GM19324 (cell line): ENCODE measurements around the gene ELAC1.
"Not testable (repeated sequence)": the region's sequence is repeated elsewhere in the genome, so short reads cannot be mapped to it uniquely, and the experiment has no call there.

Experiments used
- ATAC-seq: cut with Tn5 transposase; IDR thresholded peaks from one replicate; pipeline ENCODE4 v1.9.1; 2021; ENCODE audit warnings: mild to moderate bottlenecking, moderate library complexity; ENCODE audit not compliant: unreplicated experiment, low FRiP score

Gene ELAC1, protein sequence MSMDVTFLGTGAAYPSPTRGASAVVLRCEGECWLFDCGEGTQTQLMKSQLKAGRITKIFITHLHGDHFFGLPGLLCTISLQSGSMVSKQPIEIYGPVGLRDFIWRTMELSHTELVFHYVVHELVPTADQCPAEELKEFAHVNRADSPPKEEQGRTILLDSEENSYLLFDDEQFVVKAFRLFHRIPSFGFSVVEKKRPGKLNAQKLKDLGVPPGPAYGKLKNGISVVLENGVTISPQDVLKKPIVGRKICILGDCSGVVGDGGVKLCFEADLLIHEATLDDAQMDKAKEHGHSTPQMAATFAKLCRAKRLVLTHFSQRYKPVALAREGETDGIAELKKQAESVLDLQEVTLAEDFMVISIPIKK

GRCh38 chr18:50967714-50968661 is at the start of gene ELAC1:
ELAC1 (plus strand) TSS chr18:50968040; CDS start chr18:50974405, 6,365 bp downstream.
- ATAC-seq, result peak; percentile 97

GRCh38 chr18:50918153-50918552 is 49.7 kb upstream of the ELAC1 start:
- no peak for ATAC-seq

- no peak for ATAC-seq
These were observed 43.5 kb upstream of the ELAC1 start for GRCh38 chr18:50924372-50924771.

DNA sequence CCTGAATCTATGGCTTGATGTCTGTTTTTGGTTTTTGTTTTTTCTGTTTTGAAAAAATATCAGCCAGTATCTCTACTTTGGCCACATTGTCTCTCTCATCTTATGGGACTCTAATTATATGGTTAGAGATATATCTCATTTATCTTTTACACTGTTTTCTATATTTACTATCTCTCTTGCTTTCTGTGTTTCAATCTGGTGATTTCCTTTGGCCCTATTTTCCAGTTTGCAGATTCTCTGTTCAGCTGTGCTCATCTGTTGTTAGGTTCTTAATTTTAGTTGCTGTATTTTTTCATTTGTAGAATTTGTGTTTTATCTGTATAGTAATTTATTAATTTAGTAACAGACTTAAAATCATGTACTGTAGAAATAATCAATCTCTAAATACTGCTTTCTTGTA is 41.3 kb upstream of the ELAC1 start:
- no peak for ATAC-seq

- no peak for ATAC-seq
These were observed 39.3 kb upstream of the ELAC1 start for GRCh38 chr18:50928551-50928950.

- no peak for ATAC-seq
These were observed 34.2 kb upstream of the ELAC1 start for GRCh38 chr18:50933684-50934083.

DNA sequence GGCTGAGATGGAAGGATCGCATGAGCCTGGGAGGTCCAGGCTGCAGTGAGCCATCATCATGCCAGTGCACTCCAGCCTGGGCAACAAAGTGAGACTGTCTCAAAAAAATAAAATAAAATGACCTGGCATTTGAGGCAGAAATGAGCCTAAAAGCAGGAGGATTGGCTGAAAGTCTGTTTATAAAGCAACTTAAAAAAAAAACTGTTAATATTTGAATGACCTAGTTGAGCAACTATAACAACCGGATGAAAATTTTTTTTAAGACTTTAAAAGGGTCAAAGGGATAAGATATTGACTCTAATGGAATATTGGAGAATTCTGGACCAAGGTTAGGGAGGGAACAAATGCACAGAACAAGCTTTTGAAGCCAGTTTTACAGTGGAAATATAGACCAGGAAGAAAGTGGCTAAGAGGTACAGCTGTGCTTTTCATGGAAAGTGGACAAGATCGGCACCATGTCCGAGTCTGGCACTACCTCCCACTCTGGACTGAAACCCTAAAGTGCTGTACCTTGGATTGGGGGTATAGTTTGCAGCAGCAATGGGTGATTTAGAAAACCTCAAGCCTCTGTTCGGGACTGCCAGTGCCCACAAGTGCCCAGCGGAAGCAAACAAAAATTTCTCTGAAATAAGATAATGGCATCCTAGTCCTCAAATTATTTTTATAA is 33.2 kb upstream of the ELAC1 start:
- ATAC-seq, result no peak

DNA sequence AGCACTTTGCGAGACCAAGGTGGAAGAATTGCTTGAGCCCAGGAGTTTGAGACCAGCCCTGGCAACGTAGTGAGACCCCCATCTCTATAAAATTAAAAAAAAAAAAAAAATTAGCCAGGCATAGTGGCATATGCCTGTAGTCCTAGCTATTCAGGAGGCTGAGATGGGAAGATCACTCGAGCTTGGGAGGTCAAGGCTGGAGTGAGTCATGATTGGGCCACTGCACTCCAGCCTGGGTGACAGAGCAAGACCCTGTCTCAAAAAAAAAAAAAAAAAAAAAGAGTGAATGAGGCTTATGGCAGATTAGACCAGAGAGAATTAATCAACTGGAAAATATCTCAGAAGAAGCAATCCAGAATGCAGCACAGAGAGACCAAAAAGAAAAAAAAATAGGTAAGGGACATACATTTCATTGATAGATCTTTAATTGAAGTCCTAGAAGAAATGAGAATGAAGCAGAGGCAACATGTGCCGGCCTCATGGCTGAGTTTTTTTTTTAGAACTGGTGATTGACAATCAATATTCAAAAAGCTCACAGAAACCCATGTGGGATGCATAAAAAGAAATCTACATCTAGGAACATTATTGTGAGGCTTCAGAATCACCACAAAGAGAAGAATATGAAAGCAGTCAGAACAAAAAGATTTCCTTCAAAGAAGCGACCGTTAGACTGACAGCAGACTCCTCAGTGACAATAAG is 32.2 kb upstream of the ELAC1 start:
- no peak for ATAC-seq

DNA sequence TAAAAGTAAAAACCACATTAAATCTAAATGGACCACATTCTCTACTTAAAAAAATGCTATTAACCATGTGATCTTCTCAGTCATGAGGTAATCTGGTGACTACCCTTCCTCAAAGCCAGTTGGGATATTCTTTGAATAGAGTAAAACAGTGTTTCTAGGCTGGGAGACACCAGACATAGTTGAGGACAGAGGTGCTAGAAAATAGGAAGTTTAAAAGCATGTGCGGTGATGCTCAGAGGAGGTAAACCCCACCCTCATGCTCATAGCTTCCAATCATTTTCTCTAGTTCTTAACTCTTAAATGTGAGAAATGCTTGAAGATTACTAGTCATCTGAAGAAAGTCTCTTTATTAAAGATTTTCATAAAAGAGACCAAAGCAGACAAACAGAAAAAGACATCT is 30.7 kb upstream of the ELAC1 start:
- no peak for ATAC-seq

GRCh38 chr18:50938912-50939311 is 28.9 kb upstream of the ELAC1 start:
- ATAC-seq, result no peak

- ATAC-seq, result no peak
These were observed 23.5 kb upstream of the ELAC1 start for GRCh38 chr18:50944245-50944932.

GRCh38 chr18:50945918-50946317 is 21.9 kb upstream of the ELAC1 start:
- ATAC-seq, result not testable (repeated sequence)

DNA sequence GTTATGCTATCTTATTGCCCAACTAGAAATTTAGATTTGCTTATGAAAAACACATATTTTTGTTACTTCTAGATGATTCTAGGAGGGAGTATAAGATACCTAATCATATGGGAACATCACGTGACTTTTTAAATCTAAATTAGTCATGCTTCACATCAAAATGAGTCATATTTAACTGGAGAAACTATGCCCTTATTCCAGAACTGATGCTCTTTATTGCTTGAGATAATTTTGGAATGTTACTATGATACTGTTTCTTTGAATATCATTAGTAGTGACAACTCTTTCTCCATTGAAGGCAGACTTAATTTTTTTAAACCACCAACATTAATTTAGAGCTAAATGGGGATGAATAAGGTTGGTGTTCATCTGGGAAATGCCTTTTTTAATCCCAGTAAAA is 19.9 kb upstream of the ELAC1 start:
- ATAC-seq, result no peak

DNA sequence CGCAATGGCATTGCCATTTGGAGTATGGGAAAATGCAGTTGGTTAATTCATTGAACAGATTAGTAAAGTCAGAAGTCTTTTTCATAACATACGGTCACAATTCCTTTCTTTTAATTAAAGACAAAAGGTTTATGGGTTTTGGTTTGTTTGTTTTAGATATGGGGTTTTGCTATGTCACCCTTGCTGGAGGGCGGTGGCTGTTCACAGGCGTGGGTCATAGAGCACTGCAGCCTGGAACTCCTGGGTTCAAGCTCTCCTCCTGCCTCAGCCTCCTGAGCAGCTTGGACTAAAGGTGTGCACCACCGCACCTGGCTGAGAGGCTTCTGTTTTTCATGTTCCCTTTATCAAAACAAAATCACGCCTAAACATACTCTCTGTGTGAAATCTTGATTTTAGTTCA is 18.7 kb upstream of the ELAC1 start:
- no peak for ATAC-seq

DNA sequence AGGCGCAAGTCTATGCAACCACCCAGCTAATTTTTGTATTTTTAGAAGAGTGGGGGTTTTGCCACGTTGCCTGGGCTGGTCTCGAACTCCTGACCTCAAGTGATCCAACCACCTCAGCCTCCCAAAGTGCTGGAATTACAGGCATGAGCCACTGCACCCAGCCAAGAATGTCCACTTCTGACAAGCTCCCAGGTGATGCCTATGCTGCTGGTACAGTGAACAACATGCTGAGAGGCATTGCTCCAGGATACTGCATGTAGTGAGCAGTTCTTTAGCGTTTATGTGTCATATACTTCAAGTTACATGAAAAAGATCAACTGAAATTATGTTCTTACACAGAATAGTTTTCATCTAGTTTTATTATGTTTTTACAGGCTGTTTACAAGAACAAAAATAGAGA is 17.2 kb upstream of the ELAC1 start:
- ATAC-seq, result no peak

DNA sequence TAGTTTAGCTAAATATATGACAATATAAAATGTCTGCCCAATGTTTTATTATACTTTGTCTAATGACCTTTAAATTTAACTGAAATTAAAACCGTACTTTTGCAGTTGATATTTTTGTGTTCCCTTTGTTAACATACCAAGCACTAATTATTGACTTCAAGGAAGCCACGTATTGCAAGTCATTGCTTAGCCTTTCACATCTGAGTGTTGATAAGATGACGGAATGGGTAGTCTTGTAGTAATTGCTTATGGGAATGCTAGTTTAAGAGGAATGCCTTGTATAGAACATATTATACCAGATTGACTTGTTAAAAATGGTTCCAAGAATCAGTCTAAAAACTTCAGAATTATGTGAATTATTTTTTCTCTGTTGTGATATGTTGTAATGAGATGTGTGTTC is 14.0 kb upstream of the ELAC1 start:
- no peak for ATAC-seq

- no peak for ATAC-seq
These were observed 12.6 kb upstream of the ELAC1 start for GRCh38 chr18:50955253-50955652.

DNA sequence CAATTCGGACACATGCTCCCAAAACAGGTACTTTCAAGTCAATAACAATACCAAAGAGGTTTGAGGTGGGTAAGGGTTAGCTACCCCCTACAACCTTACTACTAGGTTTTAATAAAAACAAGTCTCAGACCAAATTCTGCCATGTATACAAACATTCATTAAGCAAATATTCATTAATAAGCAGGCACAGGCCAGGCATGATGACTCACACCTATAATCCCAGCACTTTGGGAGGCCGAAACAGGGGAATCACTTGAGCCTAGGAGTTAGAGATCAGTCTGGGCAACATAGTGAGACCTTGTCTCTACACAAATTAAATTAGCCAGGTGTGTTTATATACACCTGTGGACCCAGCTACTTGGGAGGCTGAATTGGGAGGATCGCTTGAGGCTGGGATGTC is 11.7 kb upstream of the ELAC1 start:
- no peak for ATAC-seq

- no peak for ATAC-seq
These were observed 5.9 kb upstream of the ELAC1 start for GRCh38 chr18:50961974-50962373.

DNA sequence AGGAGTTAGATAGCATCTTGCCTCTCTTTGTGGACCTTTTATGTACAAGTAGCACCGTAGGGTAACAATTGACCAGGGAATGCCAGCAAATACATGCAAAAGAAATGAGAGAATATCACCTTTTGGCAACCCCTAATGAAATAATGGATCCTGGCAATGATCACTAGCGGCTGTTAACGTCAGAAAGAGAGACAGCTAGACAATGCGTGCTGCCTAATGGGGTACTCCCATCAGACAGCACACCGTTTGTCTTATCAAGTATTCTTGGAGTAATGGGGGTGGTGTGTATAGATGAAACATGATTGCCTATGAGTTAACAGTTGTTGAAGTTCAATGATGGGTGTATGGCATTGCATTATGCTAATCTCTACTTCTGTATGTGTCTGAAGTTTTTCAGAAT is 1.6 kb downstream of the ELAC1 start:
- no peak for ATAC-seq
